K562 (cell line): Measurements from ENCODE around the gene TRIM25. TPM values are rescaled to one million over a fixed set of nuclear protein-coding genes. Genes with fewer than 3 reads are reported as not detected.

Source experiments
- ATAC-seq: fragments of 200-7000 bp; cut with Tn5 transposase; 3 replicates; pipeline ENCODE4 v1.9.1; 2020; ENCODE audit warnings: moderate library complexity
- BruUV-seq: library from RNA; stranded (reverse); fragments of 400-500 nt; replicated peaks from 2 replicates; lab custom pipeline; 2021; lab: Mats Ljungman, UMichigan
- CTCF ChIA-PET: fragments of 300-600 bp; formaldehyde crosslinking; extraction: SDS; loops from one replicate; lab custom pipeline; 2021; ENCODE audit warnings: low intra/inter-chr PET ratio; lab: Yijun Ruan, JAX
- POLR2A ChIA-PET: fragments of 300-600, 350-650 bp; sonication (Branson Sonifier 250); formaldehyde crosslinking; extraction: SDS; loops from one replicate; lab custom pipeline; 2021; ENCODE audit warnings: antibody characterized with exemption, inconsistent platforms; lab: Yijun Ruan, JAX
- DNase-seq, 4 experiments: peaks; one replicate each; pipeline versions ENCODE4 v3.0.0 to v3.0.0-alpha.2; 2011 to 2018; ENCODE audit warnings: low spot score in 3 of 4, mixed read lengths in 3 of 4; ENCODE audit errors: extremely low read depth in 1 of 4
- FAIRE-seq: peaks from 2 replicates; lab custom pipeline; 2011; peaks lifted over from hg19 to GRCh38; lab: Jason Lieb, UNC
- H2AFZ ChIP-seq: 2 replicates; pipeline ENCODE4 v1.6.0; 2011; ENCODE audit warnings: low read depth, low read length, control low read depth, inconsistent platforms
- H3K27ac ChIP-seq: fragments of 200-600 bp; 3 replicates; pipeline ENCODE4 v1.8.0; 2011; ENCODE audit warnings: low read depth, mild to moderate bottlenecking, control low read depth, inconsistent platforms, low read length, moderate library complexity, mixed read lengths; ENCODE audit errors: extremely low read depth
- H3K27me3 ChIP-seq, 2 experiments: fragments of 300-600 bp in 1 of 2; 2 replicates in 1 of 2; 3 replicates in 1 of 2; pipeline versions ENCODE4 v1.6.0 to v1.8.0; 2011; ENCODE audit warnings: inconsistent platforms in 2 of 2, low read length in 2 of 2, mild to moderate bottlenecking in 1 of 2, mixed read lengths in 1 of 2, moderate library complexity in 1 of 2; ENCODE audit not compliant: control insufficient read depth in 2 of 2, insufficient read depth in 2 of 2
- H3K36me3 ChIP-seq: fragments of 300-600 bp; 3 replicates; pipeline ENCODE4 v1.8.0; 2011; ENCODE audit warnings: mild to moderate bottlenecking, low read length, inconsistent platforms; ENCODE audit not compliant: control insufficient read depth, insufficient read depth
- H3K4me1 ChIP-seq, 2 experiments: fragments of 200-600 bp in 1 of 2; replicated peaks in 1 of 2; 2 replicates in 1 of 2; 3 replicates in 1 of 2; pipeline versions ENCODE4 v1.5.1 to v1.8.0; 2011; ENCODE audit warnings: inconsistent platforms in 2 of 2, low read length in 2 of 2, mild to moderate bottlenecking in 1 of 2, mixed read lengths in 1 of 2, moderate library complexity in 1 of 2; ENCODE audit not compliant: control insufficient read depth in 2 of 2, insufficient read depth in 2 of 2
- H3K4me2 ChIP-seq: 2 replicates; pipeline ENCODE4 v1.6.1; 2011; ENCODE audit warnings: low read length, control low read depth, inconsistent platforms, mixed read lengths; ENCODE audit not compliant: insufficient read depth
- H3K4me3 ChIP-seq: fragments of 200-600 bp; sonication (generic), shearing (Covaris generic); 2 replicates; pipeline ENCODE4 v1.5.1; 2016; ENCODE audit warnings: control low read depth, inconsistent platforms
- H3K79me2 ChIP-seq: fragments of 200-600 bp; 3 replicates; pipeline ENCODE4 v1.8.0; 2011; ENCODE audit warnings: low read length, inconsistent platforms; ENCODE audit not compliant: control insufficient read depth, insufficient read depth
- H3K9ac ChIP-seq, 2 experiments: 2 replicates each; pipeline versions ENCODE4 v1.6.0 to v1.6.1; 2011; ENCODE audit warnings: low read depth in 2 of 2, low read length in 2 of 2, control low read depth in 1 of 2, inconsistent platforms in 1 of 2, mild to moderate bottlenecking in 1 of 2, mixed read lengths in 1 of 2; ENCODE audit not compliant: insufficient read depth in 1 of 2
- H3K9me1 ChIP-seq: one replicate; pipeline ENCODE4 v1.6.0; 2011; ENCODE audit warnings: inconsistent platforms, mild to moderate bottlenecking, low read length, moderate library complexity; ENCODE audit not compliant: control insufficient read depth, insufficient read depth
- H3K9me3 ChIP-seq: replicated peaks from 2 replicates; pipeline ENCODE4 v1.5.1; 2011; ENCODE audit warnings: low read depth, low read length, inconsistent platforms; ENCODE audit not compliant: control insufficient read depth, insufficient read depth
- H4K20me1 ChIP-seq: replicated peaks from 2 replicates; pipeline ENCODE4 v1.6.1; 2011; ENCODE audit warnings: low read length, inconsistent platforms, mixed read lengths; ENCODE audit not compliant: control insufficient read depth, insufficient read depth
- CTCF ChIP-seq, 3 experiments: IDR thresholded peaks in 2 of 3; conservative IDR thresholded peaks in 1 of 3; 2 replicates each; pipeline ENCODE4 v1.5.1; 2011 to 2012; ENCODE audit warnings: low read length in 3 of 3, mild to moderate bottlenecking in 3 of 3, control low read depth in 2 of 3, improper control_type of control experiment in 1 of 3, inconsistent platforms in 1 of 3, low read depth in 1 of 3, mixed read lengths in 1 of 3, moderate library complexity in 1 of 3; ENCODE audit not compliant: insufficient read depth in 2 of 3
- MYC ChIP-seq, 2 experiments: fragments of 250-450 bp in 1 of 2; sonication (Bioruptor Pico) in 1 of 2; IDR thresholded peaks; 2 replicates each; pipeline versions ENCODE4 v1.5.1 to v1.6.1; 2012 to 2021; ENCODE audit warnings: low read depth in 2 of 2, borderline replicate concordance in 1 of 2, improper control_type of control experiment in 1 of 2, low read length in 1 of 2, mild to moderate bottlenecking in 1 of 2, moderate library complexity in 1 of 2
- NR2C2 ChIP-seq, 2 experiments: fragments of 200-800 bp in 1 of 2; sonication (Bioruptor generic) in 1 of 2; sonication (generic) in 1 of 2; formaldehyde crosslinking in 1 of 2; IDR thresholded peaks; 2 replicates each; pipeline versions ENCODE4 v1.6.1 to v1.8.0; 2016 to 2022; ENCODE audit warnings: mild to moderate bottlenecking in 1 of 2, missing compliant biosample characterization in 1 of 2, missing genetic modification characterization in 1 of 2, missing genetic modification reagents in 1 of 2
- RAD21 ChIP-seq, 2 experiments: fragments of 250-450 bp in 1 of 2; fragments of 450-650 bp in 1 of 2; sonication (Bioruptor Pico) in 1 of 2; formaldehyde crosslinking in 1 of 2; IDR thresholded peaks in 1 of 2; conservative IDR thresholded peaks in 1 of 2; 2 replicates each; pipeline versions ENCODE4 v1.4.0 to v1.8.0; 2020 to 2022; ENCODE audit warnings: mild to moderate bottlenecking in 2 of 2, moderate library complexity in 1 of 2
- TCFL5 ChIP-seq: fragments of 250-450 bp; sonication (Bioruptor Pico); conservative IDR thresholded peaks from 2 replicates; pipeline ENCODE4 v1.6.1; 2021; ENCODE audit warnings: mild to moderate bottlenecking, moderate library complexity, matching md5 sums
- TFAP4 ChIP-seq: sonication (generic); formaldehyde crosslinking; IDR thresholded peaks from 2 replicates; pipeline ENCODE4 v1.8.0; 2022; ENCODE audit warnings: missing genetic modification reagents, mild to moderate bottlenecking, moderate library complexity, borderline replicate concordance
- WGBS: fragments of 100-300 bp; shearing (Covaris generic); methylation state at CpG from one replicate; pipeline ENCODE4 v1.1.6; 2016; ENCODE audit warnings: low coverage, mixed read lengths; ENCODE audit not compliant: insufficient coverage; ENCODE audit errors: missing lambda C conversion rate; 5-methylcytosine and 5-hydroxymethylcytosine counted together
- in situ Hi-C: fragments of 300-500 bp; cut with MboI; formaldehyde crosslinking; loops from 4 replicates; pipeline ENCODE4 v1.15.0; 2018; ENCODE audit warnings: inconsistent platforms, mixed read lengths
- intact Hi-C: fragments of 100-400 bp; cut with micrococcal nuclease; formaldehyde crosslinking; loops from 2 replicates; pipeline ENCODE4 v1.14.2; 2022
- polyA plus RNA-seq, 8 experiments: library from polyadenylated mRNA; depleted of rRNA in 4 of 8; stranded (reverse) in 5 of 8; unstranded in 3 of 8; fragments of >200 nt; fragmentation: Nextera tagmentation in 2 of 8; fragmentation: Illumina TruSeq in 1 of 8; extraction: Ambion mirVana in 2 of 8; extraction: Trizol in 1 of 8; gene quantifications; 2 replicates each; pipeline versions ENCODE4 v1.2.1 to v1.2.3, GENCODE V29; 2011 to 2014; ENCODE audit warnings: inconsistent platforms in 1 of 8, missing spikeins in 1 of 8
- total RNA-seq, 7 experiments: library from RNA; depleted of rRNA in 6 of 7; stranded (reverse); fragments of >200 nt in 6 of 7; fragmentation: Illumina TruSeq in 2 of 7; extraction: Trizol in 2 of 7; gene quantifications; 2 replicates each; pipeline versions ENCODE4 v1.2.1 to v1.2.3, GENCODE V29; 2011 to 2021; ENCODE audit warnings: low replicate concordance in 1 of 7

TRIM25 gene
- total and polyA plus RNA-seq, 9 of the 15 experiments (the other 6 are each of a cell fraction or from before 2014, with no cell fraction given) = 5.9 to 49.5 (median 24.5) TPM

DNA sequence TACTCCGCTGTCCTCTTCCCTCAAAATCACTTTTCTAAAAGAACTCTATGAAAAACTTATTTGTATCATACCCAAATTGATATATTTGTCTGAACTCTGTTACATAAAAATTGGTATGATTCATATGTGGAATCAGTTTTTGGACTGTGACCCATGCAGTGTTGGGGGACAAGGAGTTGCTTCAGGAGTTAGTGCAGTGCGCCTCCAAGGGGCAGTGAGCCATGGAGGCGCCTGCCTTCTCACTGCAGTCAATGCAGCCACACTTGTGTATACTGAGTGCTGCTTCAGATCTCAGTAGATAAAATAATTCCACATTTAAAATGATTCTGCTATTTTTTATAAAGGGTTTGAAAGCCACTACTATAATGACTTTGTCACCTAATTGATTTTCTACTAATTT lies 47.4 kb downstream of the TRIM25 start:
- H3K4me1 ChIP-seq = no peaks in the 10 kb centered on the region
- H3K9me3 ChIP-seq = no peaks in the 10 kb centered on the region
- TF ChIP-seq CTCF (IDR thresholded peaks at IDR 0.05 in 2 of 3, conservative IDR thresholded peaks at IDR 0.05 in 1 of 3; ENCODE audit: insufficient read depth in 2 of 3, low read depth in 1 of 3, low read length in 3 of 3) = peak in 2 of 3 experiments; percentile 30 to 52; a peak in 4 of 6 replicates
- no peak for TF ChIP-seq TCFL5 (CRISPR knock-in tag)
- TF ChIP-seq MYC (IDR thresholded peaks at IDR 0.05; ENCODE audit: low read depth, low read length) = no peak
- no peak for TF ChIP-seq MYC (CRISPR knock-in tag; IDR thresholded peaks at IDR 0.05; ENCODE audit: borderline replicate concordance, low read depth)
- no peak for TF ChIP-seq TFAP4 (CRISPR knock-in tag)
- peak in 1 of 2 experiments; percentile 23; a peak in 1 of 4 replicates for TF ChIP-seq RAD21 (CRISPR knock-in tag; conservative IDR thresholded peaks at IDR 0.05 in 1 of 2, IDR thresholded peaks at IDR 0.05 in 1 of 2)
- TF ChIP-seq NR2C2 (CRISPR knock-in tag; IDR thresholded peaks at IDR 0.05) = no peak
- TF ChIP-seq NR2C2 (tag; IDR thresholded peaks at IDR 0.05) = no peak
- H2AFZ ChIP-seq = no peak overlapping the region
- intact Hi-C loops (loop anchor here (1.0 kb wide), 1 partner anchor 47 kb away; no protein-coding TSS in a partner anchor), in situ Hi-C loops (no loop called here)
- H3K79me2 ChIP-seq = no peaks in the 10 kb centered on the region
- H3K4me2 ChIP-seq = no peak overlapping the region
- H3K36me3 ChIP-seq = peaks cover 37% of the 10 kb centered on the region
- 36% methylated on average over 3 of the region's 3 CpGs for WGBS
- no peak overlapping the region for H3K9ac ChIP-seq
- H3K9me1 ChIP-seq = no peaks in the 10 kb centered on the region
- no peaks in the 10 kb centered on the region for H3K27me3 ChIP-seq
- no peak overlapping the region for H3K27ac ChIP-seq
- POLR2A ChIA-PET = no interaction called here
- ATAC-seq (peak; percentile 82), DNase-seq (peak in 1 of 4 experiments; percentile 9), FAIRE-seq (no peak)
- H4K20me1 ChIP-seq = no peaks in the 10 kb centered on the region
- no TSS peak for BruUV-seq
- CTCF ChIA-PET = interaction anchor here (1.0 kb wide), 1 partner anchor 47 kb away, joined by 3 read pairs; no protein-coding TSS in a partner anchor
- no peak overlapping the region for H3K4me3 ChIP-seq
